ENCODE measurements around the gene AMH.

The AMH gene

GRCh38 chr19:2269244-2270156 is 20.4 kb downstream of the AMH start:
- DNase-seq (ENCODE audit: low spot score): peak; percentile 98
- Histone ChIP-seq H3K4me3 (peak overlapping the region; percentile 97), H3K27ac (peak overlapping the region; percentile 99 to 100)
- TF ChIP-seq CTCF (IDR thresholded peaks at IDR 0.05): no peak

GRCh38 chr19:2270157-2270422 is 21.0 kb downstream of the AMH start:
- DNase-seq (ENCODE audit: low spot score): no peak
- TF ChIP-seq CTCF (IDR thresholded peaks at IDR 0.05): no peak
- Histone ChIP-seq H3K4me3 (peak overlapping the region; percentile 97), H3K27ac (peak overlapping the region; percentile 99 to 100)

GRCh38 chr19:2270423-2271233 is 21.5 kb downstream of the AMH start:
- peak; percentile 95 for DNase-seq (ENCODE audit: low spot score)
- no peak for TF ChIP-seq CTCF (IDR thresholded peaks at IDR 0.05)
- peak overlapping the region; percentile 99 to 100 for H3K27ac ChIP-seq
- peak overlapping the region; percentile 97 for H3K4me3 ChIP-seq

GRCh38 chr19:2271234-2272103 is 22.3 kb downstream of the AMH start:
- no peak for TF ChIP-seq CTCF (IDR thresholded peaks at IDR 0.05)
- peak overlapping the region; percentile 99 to 100 for H3K27ac ChIP-seq
- H3K4me3 ChIP-seq: peak overlapping the region; percentile 97
- DNase-seq (ENCODE audit: low spot score): no peak

- Histone ChIP-seq H3K27ac (peak overlapping the region; percentile 54 to 88), H3K4me3 (peak overlapping the region; percentile 97)
- TF ChIP-seq CTCF (IDR thresholded peaks at IDR 0.05): peak; percentile 97
- peak; percentile 86 for DNase-seq (ENCODE audit: low spot score)
Measured at GRCh38 chr19:2273356-2274184, 24.4 kb downstream of the AMH start.

- Histone ChIP-seq H3K27ac (peak overlapping the region; percentile 54 to 88), H3K4me3 (peak overlapping the region; percentile 97)
- no peak for TF ChIP-seq CTCF (IDR thresholded peaks at IDR 0.05)
- no peak for DNase-seq (ENCODE audit: low spot score)
Measured at GRCh38 chr19:2274185-2274711, 25.1 kb downstream of the AMH start.

Data from coronary artery (tissue), 2 donors.